CD4-positive, alpha-beta T cell (primary cell): Measurements from ENCODE around the gene THRB. TPM values are rescaled to one million over a fixed set of nuclear protein-coding genes. Genes with fewer than 3 reads are reported as not detected.

Experiments used
- ATAC-seq: fragments of 200-7000 bp; cut with Tn5 transposase; one replicate; pipeline ENCODE4 v1.10.0; 2022; ENCODE audit warnings: mild to moderate bottlenecking; ENCODE audit not compliant: poor library complexity
- CTCF ChIA-PET: fragments of 350-600 bp; sonication (Branson Sonifier 250); formaldehyde crosslinking; loops from one replicate; lab custom pipeline; 2021; ENCODE audit warnings: antibody characterized with exemption, inconsistent platforms; lab: Charles Lee
- POLR2A ChIA-PET: fragments of 350-600 bp; sonication (Branson Sonifier 250); formaldehyde crosslinking; loops from one replicate; lab custom pipeline; 2021; ENCODE audit warnings: antibody characterized with exemption, inconsistent platforms; lab: Charles Lee
- DNase-seq, 14 experiments: peaks; one replicate each; pipeline ENCODE4 v3.0.0-alpha.2; 2013 to 2020; ENCODE audit warnings: mixed read lengths in 2 of 14
- H3K27ac ChIP-seq, 2 donors: one replicate each; pipeline versions ENCODE4 v1.5.1 to v1.7.0; 2013; ENCODE audit warnings: low read length in 2 of 2, low read depth in 1 of 2, mild to moderate bottlenecking in 1 of 2
- H3K27me3 ChIP-seq, 2 experiments: 1 replicate in 1 of 2; 2 replicates in 1 of 2; pipeline versions ENCODE4 v1.6.1 to v1.7.0; 2013; ENCODE audit warnings: low read length in 2 of 2, control low read depth in 1 of 2, mild to moderate bottlenecking in 1 of 2, moderate library complexity in 1 of 2; ENCODE audit not compliant: insufficient read depth in 2 of 2, control insufficient read depth in 1 of 2
- H3K36me3 ChIP-seq: one replicate; pipeline ENCODE4 v1.6.1; 2013; ENCODE audit warnings: low read length, control low read depth; ENCODE audit not compliant: insufficient read depth
- H3K4me1 ChIP-seq: one replicate; pipeline ENCODE4 v1.6.1; 2013; ENCODE audit warnings: low read length, control low read depth; ENCODE audit not compliant: insufficient read depth
- H3K4me3 ChIP-seq: one replicate; pipeline ENCODE4 v1.5.1; 2013; ENCODE audit warnings: mild to moderate bottlenecking, low read length, moderate library complexity
- H3K9me3 ChIP-seq, 2 experiments: 1 replicate in 1 of 2; 2 replicates in 1 of 2; pipeline versions ENCODE4 v1.6.1 to v1.7.0; 2013; ENCODE audit warnings: low read length in 2 of 2, mild to moderate bottlenecking in 2 of 2, control low read depth in 1 of 2, moderate library complexity in 1 of 2; ENCODE audit not compliant: control insufficient read depth in 1 of 2, insufficient read depth in 1 of 2
- H3K27ac Mint-ChIP-seq: one replicate; pipeline ENCODE4 v1.8.0; 2020; ENCODE audit warnings: mixed read lengths
- H3K27me3 Mint-ChIP-seq: one replicate; pipeline ENCODE4 v1.8.0; 2021; ENCODE audit warnings: mixed read lengths
- H3K36me3 Mint-ChIP-seq: one replicate; pipeline ENCODE4 v1.8.0; 2021; ENCODE audit warnings: low read depth, mixed read lengths
- H3K4me1 Mint-ChIP-seq: one replicate; pipeline ENCODE4 v1.8.0; 2021; ENCODE audit warnings: low read depth, mixed read lengths
- H3K4me3 Mint-ChIP-seq: one replicate; pipeline ENCODE4 v1.8.0; 2020; ENCODE audit warnings: mild to moderate bottlenecking, mixed read lengths
- H3K9me3 Mint-ChIP-seq: one replicate; pipeline ENCODE4 v1.8.0; 2020; ENCODE audit warnings: mixed read lengths
- CTCF ChIP-seq: fragments of 200-600 bp; IDR thresholded peaks from one replicate; pipeline ENCODE4 v1.8.0; 2022; ENCODE audit warnings: antibody characterized with exemption, mild to moderate bottlenecking
- intact Hi-C, 2 experiments: fragments of 100-400 bp; cut with DNase I in 1 of 2; cut with micrococcal nuclease in 1 of 2; formaldehyde crosslinking; loops; one replicate each; pipeline versions ENCODE4 v1.15.1 to v1.9.0; 2023 to 2025; cut with DNase I, micrococcal nuclease
- total RNA-seq, 174 experiments: library from RNA in 2 of 174; stranded (reverse) in 2 of 174; gene quantifications; one replicate each; pipeline ENCODE4 v1.2.3 and lab custom pipeline; 2021 to 2026

The THRB gene
- total RNA-seq, 2 experiments from 2014 or later, result not detected

DNA sequence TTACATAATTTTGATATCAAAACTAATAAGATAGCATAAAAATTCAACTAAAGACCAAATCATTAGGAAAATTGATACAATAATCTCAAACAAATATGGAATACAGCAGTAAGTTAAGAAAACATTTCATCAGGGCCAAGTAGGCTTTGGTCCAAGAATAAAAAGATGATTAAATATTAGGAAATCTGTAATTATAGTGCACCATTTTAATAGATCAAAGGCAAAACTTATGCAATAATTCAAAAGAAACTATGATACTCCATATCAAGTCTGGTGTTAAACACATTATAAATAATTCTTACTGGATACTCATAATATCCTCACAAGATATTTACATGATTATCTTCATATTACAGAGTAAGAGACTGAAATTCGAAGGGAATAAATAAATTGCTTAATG, 51.2 kb downstream of the THRB start:
- H3K27ac Mint-ChIP-seq, result no peak overlapping the region
- ChIA-PET CTCF (no interaction called here), POLR2A (no interaction called here)
- ATAC-seq (no peak), DNase-seq (no peak)
- H3K9me3 Mint-ChIP-seq, result no peaks in the 10 kb centered on the region
- Histone ChIP-seq H3K27me3 (no peaks in the 10 kb centered on the region), H3K4me1 (no peaks in the 10 kb centered on the region), H3K4me3 (no peak overlapping the region), H3K9me3 (peaks cover 0 to 5% of the 10 kb centered on the region in 2 experiments), H3K36me3 (no peaks in the 10 kb centered on the region), H3K27ac (no peak overlapping the region)
- intact Hi-C loops, result no loop called here
- no peak for TF ChIP-seq CTCF
- H3K36me3 Mint-ChIP-seq, result no peaks in the 10 kb centered on the region
- no peak overlapping the region for H3K4me3 Mint-ChIP-seq
- no peaks in the 10 kb centered on the region for H3K4me1 Mint-ChIP-seq
- no peaks in the 10 kb centered on the region for H3K27me3 Mint-ChIP-seq

DNA sequence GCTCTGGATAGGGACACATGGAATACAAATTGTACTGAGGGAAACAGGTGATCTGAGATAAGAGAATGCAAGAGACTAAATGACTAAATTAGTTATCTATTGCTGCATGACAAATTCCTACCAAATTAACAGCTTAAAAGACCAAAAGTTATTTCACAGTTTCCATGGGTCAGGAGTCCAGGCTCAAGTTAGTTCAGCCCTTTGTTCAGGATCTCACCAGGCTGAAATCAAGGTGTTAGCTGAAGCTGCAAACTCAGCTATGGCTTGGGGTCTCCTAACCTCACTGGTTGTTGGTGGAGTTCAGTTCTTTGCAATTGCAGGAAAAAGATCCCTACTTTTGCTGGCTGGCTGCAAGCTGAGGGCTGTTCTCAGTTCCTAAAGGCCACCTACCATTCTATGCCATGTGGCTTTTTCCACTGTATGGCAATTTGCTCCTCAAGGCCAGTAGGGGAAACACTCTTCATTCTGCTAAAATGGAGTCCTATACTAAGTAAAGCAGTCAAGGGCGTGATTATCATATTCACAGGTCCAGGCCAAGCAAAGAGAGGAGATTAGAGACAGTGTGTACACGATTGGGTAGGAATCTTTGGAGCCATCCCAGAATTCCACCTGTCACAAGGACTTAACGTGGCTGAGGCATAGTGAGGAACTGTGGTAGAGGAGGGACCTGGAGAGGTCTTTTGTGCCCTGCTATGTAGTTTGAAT, 53.7 kb downstream of the THRB start:
- no peak overlapping the region for H3K27ac ChIP-seq
- no peak for DNase-seq
- no peak for ATAC-seq
- no peaks in the 10 kb centered on the region for H3K4me1 ChIP-seq
- no peaks in the 10 kb centered on the region for H3K36me3 ChIP-seq
- ChIA-PET CTCF (no interaction called here), POLR2A (no interaction called here)
- no peak for TF ChIP-seq CTCF
- intact Hi-C loops, result no loop called here
- Mint-ChIP-seq H3K27me3 (no peaks in the 10 kb centered on the region), H3K4me1 (no peaks in the 10 kb centered on the region), H3K4me3 (no peak overlapping the region), H3K9me3 (no peaks in the 10 kb centered on the region), H3K36me3 (no peaks in the 10 kb centered on the region), H3K27ac (no peak overlapping the region)
- H3K27me3 ChIP-seq, result no peaks in the 10 kb centered on the region
- H3K9me3 ChIP-seq, result peaks cover 0 to 5% of the 10 kb centered on the region in 2 experiments
- no peak overlapping the region for H3K4me3 ChIP-seq

DNA sequence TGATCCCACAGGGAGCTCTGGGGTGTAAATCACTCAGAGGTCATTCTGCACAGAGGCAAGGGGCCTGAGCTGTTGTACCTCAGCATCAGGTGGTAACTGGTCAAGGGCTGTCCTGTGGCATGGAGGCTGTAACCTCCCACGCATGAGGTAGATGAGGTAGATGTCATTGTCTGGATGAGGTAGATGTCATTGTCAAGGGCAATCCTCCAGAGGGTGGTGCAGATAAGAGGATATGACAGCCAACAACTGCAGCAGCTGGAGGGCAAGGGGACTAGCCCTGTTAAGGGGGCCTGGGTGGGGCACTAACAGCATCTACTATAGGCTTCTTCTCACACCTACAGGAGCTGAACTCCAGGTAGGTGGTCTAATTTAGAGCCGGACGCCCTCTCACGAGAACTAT, 55.6 kb downstream of the THRB start:
- intact Hi-C loops, result no loop called here
- CTCF ChIA-PET, result no interaction called here
- ATAC-seq (no peak), DNase-seq (no peak)
- no peaks in the 10 kb centered on the region for H3K9me3 Mint-ChIP-seq
- H3K27me3 Mint-ChIP-seq, result no peaks in the 10 kb centered on the region
- H3K27ac Mint-ChIP-seq, result no peak overlapping the region
- H3K27me3 ChIP-seq, result no peaks in the 10 kb centered on the region
- no peaks in the 10 kb centered on the region for H3K36me3 Mint-ChIP-seq
- no peak for TF ChIP-seq CTCF
- no peaks in the 10 kb centered on the region for H3K36me3 ChIP-seq
- H3K4me3 Mint-ChIP-seq, result no peak overlapping the region
- no peaks in the 10 kb centered on the region for H3K4me1 Mint-ChIP-seq
- H3K4me3 ChIP-seq, result no peak overlapping the region
- H3K27ac ChIP-seq, result no peak overlapping the region
- peaks cover 0 to 5% of the 10 kb centered on the region in 2 experiments for H3K9me3 ChIP-seq
- POLR2A ChIA-PET, result no interaction called here
- no peaks in the 10 kb centered on the region for H3K4me1 ChIP-seq
